NAMALWA (cell line): ENCODE results near the gene RAB25.

Source experiments
- DNase-seq: peaks from one replicate; pipeline ENCODE4 v3.0.0-alpha.2; 2015; ENCODE audit warnings: low spot score

The RAB25 gene

DNA sequence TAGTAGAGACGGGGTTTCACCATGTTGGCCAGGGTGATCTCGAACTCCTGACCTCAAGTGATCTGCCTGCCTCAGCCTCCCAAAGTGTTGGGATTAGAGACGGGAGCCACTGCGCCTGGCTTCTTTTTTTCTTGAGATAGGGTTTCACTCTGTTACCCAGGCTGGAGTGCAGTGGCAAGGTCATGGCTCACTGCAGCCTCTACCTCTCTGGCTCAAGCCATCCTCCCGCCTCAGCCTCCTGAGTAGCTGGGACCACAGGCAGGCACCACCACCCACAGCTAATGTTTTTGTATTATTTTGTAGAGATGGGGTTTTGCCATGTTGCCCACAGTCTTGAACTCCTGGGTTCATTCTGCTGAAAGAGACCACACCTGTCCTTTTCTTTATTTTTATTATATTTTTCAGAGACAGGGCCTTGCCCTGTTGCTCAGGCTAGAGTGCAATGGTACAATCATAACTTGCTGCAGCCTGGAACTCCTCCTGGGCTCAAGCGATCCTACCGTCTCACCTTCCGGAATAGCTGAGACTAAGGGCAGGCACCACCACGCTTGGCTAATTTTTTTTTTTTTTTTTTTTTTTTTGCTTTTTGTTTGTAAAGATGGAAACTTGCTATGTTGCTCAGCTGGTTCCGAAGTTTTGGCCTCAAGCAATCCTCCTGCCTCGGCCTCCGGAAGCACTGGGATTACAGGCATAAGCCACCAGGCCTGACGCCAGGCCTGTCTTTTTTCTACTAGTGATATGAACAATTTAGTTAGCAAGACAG is 56.6 kb downstream of the RAB25 start:
- no peak for DNase-seq

DNA sequence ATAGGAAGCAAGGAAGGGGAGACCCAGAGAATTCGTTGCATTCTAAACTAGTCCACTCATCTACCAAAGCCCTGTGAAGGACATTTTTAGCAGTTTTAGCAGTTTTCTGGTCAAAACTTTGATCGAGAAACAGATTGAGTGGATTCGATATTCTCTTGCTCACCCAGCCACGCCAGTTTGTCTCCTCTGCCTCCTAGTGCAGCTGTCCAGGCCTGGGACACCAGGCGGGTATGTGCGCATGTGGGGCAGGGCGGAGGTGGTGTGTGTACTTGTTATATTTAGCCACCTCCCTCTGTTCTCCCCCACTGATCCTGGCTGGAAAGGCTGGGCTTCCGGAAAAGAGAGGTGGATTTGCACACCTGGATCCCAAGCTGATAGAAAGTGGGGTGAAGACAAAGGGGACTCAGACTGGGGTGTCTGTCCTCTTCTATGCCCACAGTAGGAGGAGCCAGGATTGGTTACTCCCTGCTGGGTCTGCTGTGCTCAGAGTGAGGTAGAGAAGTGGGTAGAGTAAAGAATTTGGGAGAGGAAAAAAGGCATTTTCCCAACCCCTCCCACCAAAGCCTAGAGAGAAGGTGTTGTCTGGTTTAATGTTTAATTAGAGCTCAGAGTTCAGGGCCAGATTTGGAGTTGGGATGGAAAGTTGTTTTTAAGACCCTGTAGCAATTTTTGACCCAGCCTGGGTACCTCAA is 57.4 kb downstream of the RAB25 start:
- DNase-seq = no peak

DNA sequence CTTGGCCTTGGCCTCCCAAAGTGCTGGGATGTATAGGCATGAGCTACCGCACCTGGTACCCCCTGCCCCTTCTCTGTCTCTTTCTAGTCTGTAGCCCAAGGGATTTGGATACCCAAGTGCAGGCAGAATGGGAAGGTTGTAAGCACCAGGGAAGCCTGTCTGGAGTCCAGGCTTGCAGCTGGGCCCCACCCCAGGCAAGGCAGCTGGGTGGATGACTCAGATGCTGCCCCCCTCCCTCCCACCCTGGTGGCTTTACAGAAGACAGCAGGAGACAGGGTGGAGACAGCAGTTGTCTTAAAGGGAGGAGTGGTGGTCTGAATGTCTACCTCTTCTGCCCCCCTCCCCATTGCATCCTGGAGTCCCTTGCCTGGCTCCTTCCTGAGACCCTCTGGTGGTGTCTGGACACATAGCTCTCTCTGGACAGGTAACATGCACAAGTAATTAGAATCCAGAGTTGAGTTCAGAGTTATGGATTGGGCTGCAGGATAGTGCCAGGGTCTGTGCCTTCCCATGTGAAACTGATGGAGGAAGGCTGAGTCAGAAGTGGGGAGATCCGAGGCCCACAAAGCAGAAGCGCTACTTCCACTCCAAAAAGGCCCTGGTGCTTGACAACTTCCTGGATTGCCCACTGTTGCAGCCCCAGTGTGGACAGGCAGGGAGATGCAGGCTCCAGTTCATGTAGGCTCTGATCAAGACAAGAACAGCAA is 58.7 kb downstream of the RAB25 start:
- no peak for DNase-seq
